Gastrocnemius medialis (tissue), 4 donors: Measurements from ENCODE around the gene DCAF10.

Experiments used
- CTCF ChIP-seq, 5 experiments: fragments of 450-650 bp in 3 of 5; fragments of 200-600 bp in 2 of 5; sonication (generic) in 2 of 5; IDR thresholded peaks in 4 of 5; conservative IDR thresholded peaks in 1 of 5; 1 replicate in 4 of 5; 2 replicates in 1 of 5; pipeline ENCODE4 v1.5.1; 2016 to 2019; ENCODE audit warnings: antibody characterized with exemption in 5 of 5, mild to moderate bottlenecking in 3 of 5, moderate library complexity in 3 of 5
- POLR2A ChIP-seq, 2 donors: fragments of 450-650 bp; IDR thresholded peaks; one replicate each; pipeline ENCODE4 v1.6.1; 2017; ENCODE audit warnings: antibody characterized with exemption in 2 of 2, mild to moderate bottlenecking in 2 of 2, moderate library complexity in 2 of 2

GRCh38 chr9:37801287-37801850 is 772 bp downstream of the DCAF10 start:
- TF ChIP-seq CTCF (IDR thresholded peaks at IDR 0.05 in 4 of 5, conservative IDR thresholded peaks at IDR 0.05 in 1 of 5): no peak
- TF ChIP-seq POLR2A (IDR thresholded peaks at IDR 0.05): no peak
